ENCODE measurements around the gene DMP1. TPM values are rescaled to one million over a fixed set of nuclear protein-coding genes. Genes with fewer than 3 reads are reported as not detected.

Gene DMP1, protein sequence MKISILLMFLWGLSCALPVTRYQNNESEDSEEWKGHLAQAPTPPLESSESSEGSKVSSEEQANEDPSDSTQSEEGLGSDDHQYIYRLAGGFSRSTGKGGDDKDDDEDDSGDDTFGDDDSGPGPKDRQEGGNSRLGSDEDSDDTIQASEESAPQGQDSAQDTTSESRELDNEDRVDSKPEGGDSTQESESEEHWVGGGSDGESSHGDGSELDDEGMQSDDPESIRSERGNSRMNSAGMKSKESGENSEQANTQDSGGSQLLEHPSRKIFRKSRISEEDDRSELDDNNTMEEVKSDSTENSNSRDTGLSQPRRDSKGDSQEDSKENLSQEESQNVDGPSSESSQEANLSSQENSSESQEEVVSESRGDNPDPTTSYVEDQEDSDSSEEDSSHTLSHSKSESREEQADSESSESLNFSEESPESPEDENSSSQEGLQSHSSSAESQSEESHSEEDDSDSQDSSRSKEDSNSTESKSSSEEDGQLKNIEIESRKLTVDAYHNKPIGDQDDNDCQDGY
- total RNA-seq: not detected in 2 replicates

DNA sequence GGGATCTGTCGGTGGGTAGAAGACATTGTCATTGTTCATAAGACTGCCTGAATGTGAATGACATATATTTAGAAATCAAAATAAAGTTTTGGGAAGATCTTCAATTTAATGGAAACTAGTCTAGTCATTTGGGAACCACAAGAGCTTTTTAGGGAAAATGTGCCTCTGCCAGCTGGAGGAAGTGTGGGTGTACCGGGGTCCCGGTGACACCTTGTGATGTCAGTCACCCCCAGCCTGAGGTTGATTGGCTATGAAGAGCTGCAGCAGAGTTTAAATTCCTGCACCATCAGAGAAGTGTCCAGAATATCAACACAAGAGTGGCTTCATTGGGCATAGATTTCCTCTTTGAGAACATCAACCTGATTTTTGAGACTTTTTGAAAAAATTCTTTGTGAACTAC is at the start of gene DMP1:
Gene DMP1 (plus strand): TSS at position 301 of the 400 bp plus-strand sequence. CDS start 6,213 bp downstream, outside the sequence.
- intact Hi-C loops (cut with micrococcal nuclease): no loop called here

GRCh38 chr4:87601361-87601760 is 48.7 kb upstream of the DMP1 start:
- intact Hi-C loops (cut with micrococcal nuclease): no loop called here

DNA sequence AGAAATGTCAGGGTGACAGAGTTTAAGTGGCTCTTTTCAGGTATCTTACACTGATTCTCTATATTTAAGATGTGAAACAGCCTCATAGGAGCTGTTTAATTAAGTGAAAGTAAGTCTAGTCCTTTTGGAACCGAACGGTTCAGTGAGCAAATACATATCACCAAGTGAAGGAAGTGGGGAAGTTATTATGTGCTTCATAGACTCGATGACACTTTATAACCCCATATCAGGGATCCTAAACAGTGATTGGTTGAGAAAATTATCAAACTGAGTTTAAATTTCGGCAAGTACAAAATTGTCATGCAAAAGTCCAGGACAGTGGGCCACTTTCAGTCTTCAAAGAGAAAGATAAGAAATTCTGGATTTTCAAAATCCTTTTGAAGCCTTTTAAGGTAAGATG is 41.9 kb upstream of the DMP1 start, which contains the start of gene DSPP:
Gene DSPP (plus strand): TSS at position 301 of the 400 bp plus-strand sequence. CDS start 2,380 bp downstream, outside the sequence.
- intact Hi-C loops (cut with micrococcal nuclease): no loop called here

- intact Hi-C loops (cut with micrococcal nuclease): no loop called here
Observed at GRCh38 chr4:87614292-87614890, 35.7 kb upstream of the DMP1 start.

GRCh38 chr4:87616268-87616667 is 33.8 kb upstream of the DMP1 start:
- intact Hi-C loops (cut with micrococcal nuclease): no loop called here

DNA sequence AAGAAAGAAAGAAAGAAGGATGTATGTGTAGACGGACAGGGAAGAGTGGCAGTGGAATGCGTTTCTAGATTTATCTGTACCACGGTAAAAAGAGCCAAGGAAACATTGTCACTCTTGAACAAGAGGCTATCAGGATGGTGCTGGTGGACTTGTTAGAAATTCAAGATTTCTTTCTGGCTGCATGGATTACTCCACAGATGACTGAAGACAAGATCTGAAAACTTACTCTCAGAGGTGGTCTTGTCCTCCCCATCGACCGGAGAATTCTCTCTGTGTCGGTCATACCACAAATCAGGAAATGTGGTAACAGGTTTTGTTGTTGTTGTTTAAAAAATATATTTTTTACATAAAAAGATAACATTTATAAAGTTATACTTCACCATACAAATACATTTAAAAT is 30.0 kb upstream of the DMP1 start:
- intact Hi-C loops (cut with micrococcal nuclease): no loop called here

DNA sequence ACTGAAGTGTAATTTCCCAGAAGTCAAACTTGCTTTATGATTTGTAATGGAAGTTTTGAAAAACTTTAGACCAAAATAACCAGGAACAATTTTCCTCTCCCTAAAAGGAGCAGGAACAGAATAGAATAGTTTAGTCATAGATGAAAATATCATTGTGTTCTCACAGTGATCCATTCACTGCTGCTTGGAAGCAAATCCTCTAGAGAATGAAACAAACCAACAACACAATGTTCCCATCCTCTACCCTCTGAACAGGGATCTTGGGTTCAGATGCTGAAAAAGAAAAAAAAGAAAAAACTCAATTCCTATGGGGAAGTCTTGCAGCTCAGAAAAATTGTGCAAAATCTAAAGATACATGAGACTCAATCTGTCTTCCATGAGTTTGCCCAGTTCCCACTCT is 29.6 kb upstream of the DMP1 start:
- intact Hi-C loops (cut with micrococcal nuclease): no loop called here

DNA sequence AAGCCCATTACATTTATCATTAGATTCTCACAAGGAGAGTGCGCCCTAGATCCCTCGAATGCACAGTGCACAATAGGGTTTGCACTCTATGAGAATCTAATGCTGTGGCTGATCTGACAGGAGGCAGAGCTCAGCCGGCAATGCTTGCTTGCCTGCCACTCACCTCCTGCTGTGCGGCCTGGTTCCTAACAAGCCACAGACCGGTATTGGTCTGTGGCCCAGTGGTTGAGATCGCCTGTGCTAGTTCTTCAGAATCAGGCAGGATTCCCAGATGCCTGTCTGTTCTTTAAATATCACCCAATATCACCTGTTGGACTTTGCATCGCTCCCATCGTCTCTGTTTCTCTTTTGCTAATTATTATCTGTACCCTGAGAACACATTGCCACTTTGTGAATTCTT is 27.8 kb upstream of the DMP1 start:
- intact Hi-C loops (cut with micrococcal nuclease): no loop called here

DNA sequence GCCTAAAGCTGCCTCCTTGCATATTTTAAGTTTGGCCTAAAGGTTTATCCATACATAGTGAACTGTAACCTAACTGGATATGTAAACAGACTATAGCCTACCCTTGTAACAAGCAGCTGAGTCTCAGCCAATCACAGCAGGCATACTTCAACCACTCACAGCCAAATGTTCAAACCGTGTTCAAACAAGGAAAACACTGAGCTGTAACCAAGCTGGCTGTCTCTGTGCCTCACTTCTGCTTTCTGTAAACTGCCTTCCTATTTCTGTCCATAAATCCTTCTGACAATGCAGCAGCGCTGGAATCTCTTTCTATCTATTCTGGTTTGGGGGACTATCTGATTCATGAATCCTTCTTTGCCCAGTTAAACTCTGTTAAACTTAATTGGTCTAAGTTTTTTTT is 25.4 kb upstream of the DMP1 start:
- intact Hi-C loops (cut with micrococcal nuclease): no loop called here

- intact Hi-C loops (cut with micrococcal nuclease): no loop called here
Observed at GRCh38 chr4:87631668-87632067, 18.4 kb upstream of the DMP1 start.

- intact Hi-C loops (cut with micrococcal nuclease): no loop called here
Observed at GRCh38 chr4:87632469-87632868, 17.6 kb upstream of the DMP1 start.

- intact Hi-C loops (cut with micrococcal nuclease): no loop called here
Observed at GRCh38 chr4:87633243-87633642, 16.8 kb upstream of the DMP1 start.

- intact Hi-C loops (cut with micrococcal nuclease): no loop called here
Observed at GRCh38 chr4:87644286-87644685, 5.8 kb upstream of the DMP1 start.

DNA sequence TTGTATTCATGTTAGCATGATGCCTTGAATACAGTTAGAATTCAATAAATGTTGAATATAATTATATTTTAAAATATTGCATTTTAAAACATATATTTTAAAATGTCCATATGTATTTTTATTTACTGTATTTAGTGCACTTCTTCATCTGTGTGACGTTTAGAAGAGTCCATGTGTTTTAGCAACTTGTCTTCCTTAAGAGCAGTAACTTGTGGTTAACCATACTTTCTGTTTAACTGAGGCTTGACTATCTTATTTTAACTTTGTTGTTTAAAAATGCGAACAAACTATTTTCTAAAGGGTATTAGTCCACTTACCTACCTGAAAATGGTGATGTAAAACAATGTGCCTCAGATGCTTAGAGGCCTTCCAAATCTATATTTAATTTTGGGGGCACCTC is 858 bp downstream of the DMP1 start:
- intact Hi-C loops (cut with micrococcal nuclease): no loop called here

GRCh38 chr4:87651941-87652340 is 1.9 kb downstream of the DMP1 start:
- intact Hi-C loops (cut with micrococcal nuclease): no loop called here

- intact Hi-C loops (cut with micrococcal nuclease): no loop called here
Observed at GRCh38 chr4:87654487-87655044, 4.5 kb downstream of the DMP1 start.

GRCh38 chr4:87657525-87657924 is 7.4 kb downstream of the DMP1 start:
- intact Hi-C loops (cut with micrococcal nuclease): no loop called here

GRCh38 chr4:87659247-87659931 is 9.3 kb downstream of the DMP1 start:
- intact Hi-C loops (cut with micrococcal nuclease): no loop called here

DNA sequence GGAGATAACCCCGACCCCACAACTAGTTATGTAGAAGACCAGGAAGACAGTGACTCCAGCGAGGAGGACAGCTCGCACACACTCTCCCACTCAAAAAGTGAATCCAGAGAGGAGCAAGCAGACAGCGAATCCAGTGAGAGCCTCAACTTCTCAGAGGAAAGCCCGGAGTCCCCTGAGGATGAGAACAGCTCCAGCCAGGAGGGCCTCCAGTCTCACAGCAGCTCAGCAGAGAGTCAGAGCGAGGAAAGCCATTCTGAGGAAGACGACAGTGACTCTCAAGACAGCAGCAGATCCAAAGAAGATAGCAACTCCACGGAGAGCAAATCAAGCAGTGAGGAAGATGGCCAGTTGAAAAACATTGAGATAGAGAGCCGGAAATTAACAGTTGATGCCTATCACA is 12.8 kb downstream of the DMP1 start:
- intact Hi-C loops (cut with micrococcal nuclease): no loop called here

DNA sequence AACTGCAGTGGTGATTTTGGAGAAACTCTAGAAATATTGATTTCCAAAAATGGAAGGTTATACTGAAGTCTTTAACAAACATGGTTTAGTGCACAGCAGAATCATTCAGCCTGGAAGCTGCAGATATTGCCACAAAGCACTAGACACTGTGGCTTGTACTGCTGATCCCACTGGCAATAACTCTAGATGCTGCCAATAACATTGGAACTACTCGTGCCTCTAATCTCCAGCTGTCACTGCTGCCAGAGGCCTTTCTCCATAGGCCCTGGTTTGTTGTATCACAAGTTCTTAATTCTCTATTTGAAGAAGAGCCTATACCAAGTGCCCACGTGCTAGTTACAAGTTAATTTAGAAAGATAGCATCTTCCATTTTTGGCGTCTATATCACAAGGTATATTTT is 19.3 kb downstream of the DMP1 start:
- intact Hi-C loops (cut with micrococcal nuclease): no loop called here

DNA sequence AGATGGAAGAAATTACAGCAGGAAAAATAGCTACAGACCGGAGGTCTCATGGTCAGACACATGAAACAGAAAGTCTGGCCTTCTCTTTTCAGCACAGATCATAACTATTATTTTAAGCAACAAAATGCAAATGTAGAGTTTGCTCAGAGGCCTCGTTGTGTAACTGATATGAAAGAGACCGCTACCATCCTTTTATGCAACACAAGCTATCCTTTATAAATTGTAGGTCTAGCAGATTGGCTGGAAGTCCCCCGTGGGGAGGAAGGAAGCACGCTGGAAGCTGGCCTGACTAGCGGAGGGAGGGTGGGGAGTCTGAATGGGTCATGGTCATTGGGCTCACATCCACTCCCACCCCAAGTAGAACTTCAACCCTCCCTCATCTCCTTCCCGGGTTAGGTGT is 27.7 kb downstream of the DMP1 start:
- intact Hi-C loops (cut with micrococcal nuclease): loop anchor here (2.0 to 10.0 kb wide), 4 partner anchors 161 to 847 kb away; partner anchors contain the start of gene PYURF
